ENCODE measurements around the gene AKAP12.
"Not testable (repeated sequence)": the region's sequence is repeated elsewhere in the genome, so short reads cannot be mapped to it uniquely, and the experiment has no call there.

AKAP12 gene

GRCh38 chr6:151350442-151351145 lies 110.8 kb downstream of the AKAP12 start:
- DNase-seq (ENCODE audit: low read depth), result no peak

GRCh38 chr6:151351146-151351700 lies 111.5 kb downstream of the AKAP12 start:
- DNase-seq (ENCODE audit: low read depth), result no peak

GRCh38 chr6:151351731-151352130 lies 112.0 kb downstream of the AKAP12 start:
- DNase-seq (ENCODE audit: low read depth), result no peak

GRCh38 chr6:151352410-151353396 lies 112.9 kb downstream of the AKAP12 start:
- no peak for DNase-seq (ENCODE audit: low read depth)

- no peak for DNase-seq (ENCODE audit: low read depth)
Observed at GRCh38 chr6:151353795-151354194, 114.0 kb downstream of the AKAP12 start.

GRCh38 chr6:151356983-151357382 lies 117.2 kb downstream of the AKAP12 start:
- DNase-seq (ENCODE audit: low read depth), result not testable (repeated sequence)

GRCh38 chr6:151357758-151358436 lies 118.1 kb downstream of the AKAP12 start:
- DNase-seq (ENCODE audit: low read depth), result no peak

GRCh38 chr6:151358475-151358874 lies 118.7 kb downstream of the AKAP12 start:
- DNase-seq (ENCODE audit: low read depth), result no peak

GRCh38 chr6:151359486-151359885 lies 119.7 kb downstream of the AKAP12 start:
- DNase-seq (ENCODE audit: low read depth), result no peak

GRCh38 chr6:151365233-151365632 lies 125.5 kb downstream of the AKAP12 start:
- DNase-seq (ENCODE audit: low read depth), result no peak

- no peak for DNase-seq (ENCODE audit: low read depth)
Observed at GRCh38 chr6:151370509-151371078, 130.8 kb downstream of the AKAP12 start.

GRCh38 chr6:151372164-151372563 lies 132.4 kb downstream of the AKAP12 start:
- no peak for DNase-seq (ENCODE audit: low read depth)

GRCh38 chr6:151374036-151374683 lies 134.4 kb downstream of the AKAP12 start:
- DNase-seq (ENCODE audit: low read depth), result no peak

GRCh38 chr6:151375833-151376232 lies 136.1 kb downstream of the AKAP12 start:
- no peak for DNase-seq (ENCODE audit: low read depth)

- DNase-seq (ENCODE audit: low read depth), result no peak
Observed at GRCh38 chr6:151376440-151376839, 136.7 kb downstream of the AKAP12 start.

- DNase-seq (ENCODE audit: low read depth), result no peak
Observed at GRCh38 chr6:151377095-151377494, 137.3 kb downstream of the AKAP12 start.

- DNase-seq (ENCODE audit: low read depth), result no peak
Observed at GRCh38 chr6:151379933-151380847, 140.4 kb downstream of the AKAP12 start.

GRCh38 chr6:151380848-151381205 lies 141.1 kb downstream of the AKAP12 start:
- no peak for DNase-seq (ENCODE audit: low read depth)

- no peak for DNase-seq (ENCODE audit: low read depth)
Observed at GRCh38 chr6:151381722-151382121, 142.0 kb downstream of the AKAP12 start.

GRCh38 chr6:151382631-151383030 lies 142.9 kb downstream of the AKAP12 start:
- DNase-seq (ENCODE audit: low read depth), result not testable (repeated sequence)
